ENCODE measurements around the gene MKNK2. TPM values are rescaled to one million over a fixed set of nuclear protein-coding genes. Genes with fewer than 3 reads are reported as not detected.

Gene MKNK2
- total and polyA plus RNA-seq, 10 of the 15 experiments (the other 5 are each of a cell fraction or from before 2014, with no cell fraction given) = 9.6 to 365 (median 69.9) TPM

DNA sequence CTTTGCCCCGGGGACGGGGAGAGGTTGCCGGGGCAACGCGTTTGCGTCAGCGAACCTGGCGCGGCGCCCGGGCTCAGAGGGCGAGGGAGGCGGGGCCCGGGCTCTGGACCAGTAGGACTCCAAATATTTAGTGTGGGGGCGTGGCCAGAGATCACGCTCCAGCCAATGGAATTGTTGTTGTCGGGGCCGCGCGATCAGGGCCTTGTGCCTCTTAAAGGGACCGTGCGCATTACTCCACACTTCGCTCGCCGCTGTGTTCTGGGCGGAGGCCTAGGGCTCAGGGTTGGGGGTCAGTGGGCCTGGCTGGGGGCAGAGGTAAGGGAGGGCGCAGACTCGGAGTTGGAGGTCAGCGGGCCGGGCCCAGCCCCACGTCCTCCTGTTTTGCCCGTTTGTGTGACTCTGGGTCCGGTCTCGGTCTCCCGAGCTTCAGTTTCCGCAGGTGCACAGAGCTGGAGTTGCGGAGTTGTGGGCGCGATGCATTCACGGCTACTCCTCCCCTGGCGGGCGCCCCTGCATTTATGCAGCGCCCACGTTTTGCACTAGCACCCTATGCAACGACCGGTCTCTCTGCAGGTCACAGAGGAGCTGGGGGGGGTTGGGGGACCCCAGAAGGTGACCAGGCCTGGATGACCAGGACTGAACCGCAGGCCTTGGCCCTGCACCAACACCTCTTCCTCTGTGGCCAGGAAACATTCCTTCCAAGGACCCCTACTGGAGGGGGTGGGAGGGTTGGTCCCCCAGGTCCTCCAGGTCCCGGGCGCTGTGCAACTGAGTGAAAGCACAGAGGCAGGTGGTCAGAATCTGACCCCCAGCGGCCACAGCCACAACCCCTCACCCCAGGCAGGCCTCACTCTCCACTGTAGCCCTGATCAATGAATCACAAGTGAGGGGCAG lies 10.7 kb upstream of the MKNK2 start (continued):
- TF ChIP-seq RELA (IDR thresholded peaks at IDR 0.05; ENCODE audit: borderline replicate concordance, partially characterized antibody) (no peak), TCF7 (IDR thresholded peaks at IDR 0.05; ENCODE audit: borderline replicate concordance) (no peak), ATF7 (IDR thresholded peaks at IDR 0.05; ENCODE audit: low read depth) (no peak), DPF2 (IDR thresholded peaks at IDR 0.05) (no peak; the same call in none of the 2 replicates), EGR1 (IDR thresholded peaks at IDR 0.05; ENCODE audit: borderline replicate concordance in 1 of 2, low read depth in 2 of 2, low read length in 2 of 2) (0 out of 3 replicates have a peak, but pooled peaks of 1 of the 2 experiments have one; percentile 4), CREB1 (IDR thresholded peaks at IDR 0.05; ENCODE audit: low read depth) (peak; percentile 85), SMARCA5 (IDR thresholded peaks at IDR 0.05) (0 out of 2 replicates have a peak, but pooled peaks have one; percentile 62), YY1 (IDR thresholded peaks at IDR 0.05; ENCODE audit: low read depth, low read length) (no peak), MTA2 (IDR thresholded peaks at IDR 0.05; ENCODE audit: low read depth) (0 out of 2 replicates have a peak, but pooled peaks have one; percentile 10), HCFC1 (IDR thresholded peaks at IDR 0.05; ENCODE audit: low read length) (peak; percentile 30; the same call in 1 of the 2 replicates), RBBP5 (conservative IDR thresholded peaks at IDR 0.05) (no peak), YBX1 (IDR thresholded peaks at IDR 0.05) (no peak), ASH2L (IDR thresholded peaks at IDR 0.05; ENCODE audit: borderline replicate concordance, low read depth) (no peak), CHD2 (IDR thresholded peaks at IDR 0.05; ENCODE audit: borderline replicate concordance, low read depth, low read length) (peak; percentile 61; the same call in 1 of the 2 replicates)
- TF ChIP-seq, protein P1, sequence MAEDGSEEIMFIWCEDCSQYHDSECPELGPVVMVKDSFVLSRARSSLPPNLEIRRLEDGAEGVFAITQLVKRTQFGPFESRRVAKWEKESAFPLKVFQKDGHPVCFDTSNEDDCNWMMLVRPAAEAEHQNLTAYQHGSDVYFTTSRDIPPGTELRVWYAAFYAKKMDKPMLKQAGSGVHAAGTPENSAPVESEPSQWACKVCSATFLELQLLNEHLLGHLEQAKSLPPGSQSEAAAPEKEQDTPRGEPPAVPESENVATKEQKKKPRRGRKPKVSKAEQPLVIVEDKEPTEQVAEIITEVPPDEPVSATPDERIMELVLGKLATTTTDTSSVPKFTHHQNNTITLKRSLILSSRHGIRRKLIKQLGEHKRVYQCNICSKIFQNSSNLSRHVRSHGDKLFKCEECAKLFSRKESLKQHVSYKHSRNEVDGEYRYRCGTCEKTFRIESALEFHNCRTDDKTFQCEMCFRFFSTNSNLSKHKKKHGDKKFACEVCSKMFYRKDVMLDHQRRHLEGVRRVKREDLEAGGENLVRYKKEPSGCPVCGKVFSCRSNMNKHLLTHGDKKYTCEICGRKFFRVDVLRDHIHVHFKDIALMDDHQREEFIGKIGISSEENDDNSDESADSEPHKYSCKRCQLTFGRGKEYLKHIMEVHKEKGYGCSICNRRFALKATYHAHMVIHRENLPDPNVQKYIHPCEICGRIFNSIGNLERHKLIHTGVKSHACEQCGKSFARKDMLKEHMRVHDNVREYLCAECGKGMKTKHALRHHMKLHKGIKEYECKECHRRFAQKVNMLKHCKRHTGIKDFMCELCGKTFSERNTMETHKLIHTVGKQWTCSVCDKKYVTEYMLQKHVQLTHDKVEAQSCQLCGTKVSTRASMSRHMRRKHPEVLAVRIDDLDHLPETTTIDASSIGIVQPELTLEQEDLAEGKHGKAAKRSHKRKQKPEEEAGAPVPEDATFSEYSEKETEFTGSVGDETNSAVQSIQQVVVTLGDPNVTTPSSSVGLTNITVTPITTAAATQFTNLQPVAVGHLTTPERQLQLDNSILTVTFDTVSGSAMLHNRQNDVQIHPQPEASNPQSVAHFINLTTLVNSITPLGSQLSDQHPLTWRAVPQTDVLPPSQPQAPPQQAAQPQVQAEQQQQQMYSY (CRISPR knock-in tag; IDR thresholded peaks at IDR 0.05) = no peak
- TF ChIP-seq, protein P2, sequence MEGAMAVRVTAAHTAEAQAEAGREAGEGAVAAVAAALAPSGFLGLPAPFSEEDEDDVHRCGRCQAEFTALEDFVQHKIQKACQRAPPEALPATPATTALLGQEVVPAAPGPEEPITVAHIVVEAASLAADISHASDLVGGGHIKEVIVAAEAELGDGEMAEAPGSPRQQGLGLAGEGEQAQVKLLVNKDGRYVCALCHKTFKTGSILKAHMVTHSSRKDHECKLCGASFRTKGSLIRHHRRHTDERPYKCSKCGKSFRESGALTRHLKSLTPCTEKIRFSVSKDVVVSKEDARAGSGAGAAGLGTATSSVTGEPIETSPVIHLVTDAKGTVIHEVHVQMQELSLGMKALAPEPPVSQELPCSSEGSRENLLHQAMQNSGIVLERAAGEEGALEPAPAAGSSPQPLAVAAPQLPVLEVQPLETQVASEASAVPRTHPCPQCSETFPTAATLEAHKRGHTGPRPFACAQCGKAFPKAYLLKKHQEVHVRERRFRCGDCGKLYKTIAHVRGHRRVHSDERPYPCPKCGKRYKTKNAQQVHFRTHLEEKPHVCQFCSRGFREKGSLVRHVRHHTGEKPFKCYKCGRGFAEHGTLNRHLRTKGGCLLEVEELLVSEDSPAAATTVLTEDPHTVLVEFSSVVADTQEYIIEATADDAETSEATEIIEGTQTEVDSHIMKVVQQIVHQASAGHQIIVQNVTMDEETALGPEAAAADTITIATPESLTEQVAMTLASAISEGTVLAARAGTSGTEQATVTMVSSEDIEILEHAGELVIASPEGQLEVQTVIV (IDR thresholded peaks at IDR 0.05; ENCODE audit: borderline replicate concordance, partially characterized antibody) = peak; percentile 62
- TF ChIP-seq, protein P3, sequence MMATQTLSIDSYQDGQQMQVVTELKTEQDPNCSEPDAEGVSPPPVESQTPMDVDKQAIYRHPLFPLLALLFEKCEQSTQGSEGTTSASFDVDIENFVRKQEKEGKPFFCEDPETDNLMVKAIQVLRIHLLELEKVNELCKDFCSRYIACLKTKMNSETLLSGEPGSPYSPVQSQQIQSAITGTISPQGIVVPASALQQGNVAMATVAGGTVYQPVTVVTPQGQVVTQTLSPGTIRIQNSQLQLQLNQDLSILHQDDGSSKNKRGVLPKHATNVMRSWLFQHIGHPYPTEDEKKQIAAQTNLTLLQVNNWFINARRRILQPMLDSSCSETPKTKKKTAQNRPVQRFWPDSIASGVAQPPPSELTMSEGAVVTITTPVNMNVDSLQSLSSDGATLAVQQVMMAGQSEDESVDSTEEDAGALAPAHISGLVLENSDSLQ (IDR thresholded peaks at IDR 0.05) = no peak
- TF ChIP-seq, protein P4, sequence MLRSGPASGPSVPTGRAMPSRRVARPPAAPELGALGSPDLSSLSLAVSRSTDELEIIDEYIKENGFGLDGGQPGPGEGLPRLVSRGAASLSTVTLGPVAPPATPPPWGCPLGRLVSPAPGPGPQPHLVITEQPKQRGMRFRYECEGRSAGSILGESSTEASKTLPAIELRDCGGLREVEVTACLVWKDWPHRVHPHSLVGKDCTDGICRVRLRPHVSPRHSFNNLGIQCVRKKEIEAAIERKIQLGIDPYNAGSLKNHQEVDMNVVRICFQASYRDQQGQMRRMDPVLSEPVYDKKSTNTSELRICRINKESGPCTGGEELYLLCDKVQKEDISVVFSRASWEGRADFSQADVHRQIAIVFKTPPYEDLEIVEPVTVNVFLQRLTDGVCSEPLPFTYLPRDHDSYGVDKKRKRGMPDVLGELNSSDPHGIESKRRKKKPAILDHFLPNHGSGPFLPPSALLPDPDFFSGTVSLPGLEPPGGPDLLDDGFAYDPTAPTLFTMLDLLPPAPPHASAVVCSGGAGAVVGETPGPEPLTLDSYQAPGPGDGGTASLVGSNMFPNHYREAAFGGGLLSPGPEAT (IDR thresholded peaks at IDR 0.05; ENCODE audit: low read depth) = peak; percentile 89
- TF ChIP-seq, protein P5, sequence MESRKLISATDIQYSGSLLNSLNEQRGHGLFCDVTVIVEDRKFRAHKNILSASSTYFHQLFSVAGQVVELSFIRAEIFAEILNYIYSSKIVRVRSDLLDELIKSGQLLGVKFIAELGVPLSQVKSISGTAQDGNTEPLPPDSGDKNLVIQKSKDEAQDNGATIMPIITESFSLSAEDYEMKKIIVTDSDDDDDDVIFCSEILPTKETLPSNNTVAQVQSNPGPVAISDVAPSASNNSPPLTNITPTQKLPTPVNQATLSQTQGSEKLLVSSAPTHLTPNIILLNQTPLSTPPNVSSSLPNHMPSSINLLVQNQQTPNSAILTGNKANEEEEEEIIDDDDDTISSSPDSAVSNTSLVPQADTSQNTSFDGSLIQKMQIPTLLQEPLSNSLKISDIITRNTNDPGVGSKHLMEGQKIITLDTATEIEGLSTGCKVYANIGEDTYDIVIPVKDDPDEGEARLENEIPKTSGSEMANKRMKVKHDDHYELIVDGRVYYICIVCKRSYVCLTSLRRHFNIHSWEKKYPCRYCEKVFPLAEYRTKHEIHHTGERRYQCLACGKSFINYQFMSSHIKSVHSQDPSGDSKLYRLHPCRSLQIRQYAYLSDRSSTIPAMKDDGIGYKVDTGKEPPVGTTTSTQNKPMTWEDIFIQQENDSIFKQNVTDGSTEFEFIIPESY (IDR thresholded peaks at IDR 0.05) = no peak
